Colonic mucosa (tissue), 4 donors: ENCODE data around the gene PDE6A. TPM values are rescaled to one million over a fixed set of nuclear protein-coding genes. Genes with fewer than 3 reads are reported as not detected.
A peak's percentile ranks its signal among the peaks of the same experiment; 100 is the strongest.

Source experiments
- DNase-seq: peaks from one replicate; pipeline ENCODE4 v3.0.0-alpha.2; 2020
- H3K27ac ChIP-seq: fragments of 200-600 bp; one replicate; pipeline ENCODE4 v1.8.0; 2021
- H3K27me3 ChIP-seq: fragments of 200-600 bp; one replicate; pipeline ENCODE4 v1.8.0; 2021
- H3K36me3 ChIP-seq: fragments of 200-600 bp; one replicate; pipeline ENCODE4 v1.8.0; 2021
- H3K4me1 ChIP-seq: fragments of 200-600 bp; one replicate; pipeline ENCODE4 v1.8.0; 2021; ENCODE audit warnings: mild to moderate bottlenecking
- H3K4me3 ChIP-seq: fragments of 200-600 bp; one replicate; pipeline ENCODE4 v1.8.0; 2021
- H3K9ac ChIP-seq, 2 donors: one replicate each; pipeline ENCODE4 v1.7.0; 2013; ENCODE audit warnings: control low read depth in 2 of 2, low read depth in 2 of 2, low read length in 2 of 2
- H3K9me3 ChIP-seq: fragments of 200-600 bp; one replicate; pipeline ENCODE4 v1.8.0; 2021
- CTCF ChIP-seq: fragments of 200-600 bp; IDR thresholded peaks from one replicate; pipeline ENCODE4 v1.8.0; 2022; ENCODE audit warnings: antibody characterized with exemption, mild to moderate bottlenecking
- intact Hi-C: fragments of 100-400 bp; cut with DNase I; formaldehyde crosslinking; loops from one replicate; pipeline ENCODE4 v1.14.1; 2022
- total RNA-seq, 2 donors: library from RNA; stranded (reverse); fragmentation: NEBNext Ultra II Directional in 1 of 2; extraction: Animal tissue kit (Norgen Biotek cat#: 25700) in 1 of 2; gene quantifications; one replicate each; pipeline ENCODE4 v1.2.1, GENCODE V29; 2021
- donor health status: healthy.
- donor health status: DM: no; HTN: no; CAD: no.
- donor health status: DM: no; HTN: no; CAD: no.

Gene PDE6A
- total RNA-seq, 2 donors from 2014 or later: 1.5 to 2.7 TPM

GRCh38 chr5:149824846-149825245 is 119.7 kb downstream of the PDE6A start:
- no peak for DNase-seq
- no peaks in the 10 kb centered on the region for H3K27me3 ChIP-seq
- peak overlapping the region in 1 of 2 donors; percentile 47 for H3K9ac ChIP-seq
- H3K4me3 ChIP-seq: no peak overlapping the region
- peak overlapping the region; percentile 19 for H3K27ac ChIP-seq
- H3K36me3 ChIP-seq: no peaks in the 10 kb centered on the region
- intact Hi-C loops: loop anchor here (5.0 kb wide), 1 partner anchor 168 kb away; no protein-coding TSS in a partner anchor
- H3K4me1 ChIP-seq: no peaks in the 10 kb centered on the region
- no peaks in the 10 kb centered on the region for H3K9me3 ChIP-seq
- no peak for TF ChIP-seq CTCF

GRCh38 chr5:149824120-149824519 is 120.5 kb downstream of the PDE6A start:
- intact Hi-C loops: no loop called here
- Histone ChIP-seq H3K4me1 (no peaks in the 10 kb centered on the region), H3K36me3 (no peaks in the 10 kb centered on the region), H3K27ac (peak overlapping the region; percentile 19), H3K4me3 (no peak overlapping the region), H3K27me3 (no peaks in the 10 kb centered on the region), H3K9ac (no peak overlapping the region), H3K9me3 (no peaks in the 10 kb centered on the region)
- TF ChIP-seq CTCF: no peak
- DNase-seq: no peak

GRCh38 chr5:149823375-149823774 is 121.2 kb downstream of the PDE6A start:
- H3K27ac ChIP-seq: no peak overlapping the region
- H3K4me3 ChIP-seq: no peak overlapping the region
- H3K27me3 ChIP-seq: no peaks in the 10 kb centered on the region
- no peaks in the 10 kb centered on the region for H3K9me3 ChIP-seq
- TF ChIP-seq CTCF: no peak
- no peaks in the 10 kb centered on the region for H3K36me3 ChIP-seq
- peak overlapping the region in 1 of 2 donors; percentile 15 for H3K9ac ChIP-seq
- no peaks in the 10 kb centered on the region for H3K4me1 ChIP-seq
- intact Hi-C loops: no loop called here
- DNase-seq: no peak

GRCh38 chr5:149822301-149822700 is 122.3 kb downstream of the PDE6A start:
- H3K4me1 ChIP-seq: no peaks in the 10 kb centered on the region
- no peaks in the 10 kb centered on the region for H3K36me3 ChIP-seq
- H3K9ac ChIP-seq: no peak overlapping the region
- no peak overlapping the region for H3K27ac ChIP-seq
- intact Hi-C loops: no loop called here
- DNase-seq: no peak
- no peak for TF ChIP-seq CTCF
- no peaks in the 10 kb centered on the region for H3K27me3 ChIP-seq
- H3K9me3 ChIP-seq: no peaks in the 10 kb centered on the region
- no peak overlapping the region for H3K4me3 ChIP-seq

GRCh38 chr5:149820536-149821510 is 123.8 kb downstream of the PDE6A start:
- H3K27me3 ChIP-seq: no peaks in the 10 kb centered on the region

More at GRCh38 chr5:149820536-149821510, 123.8 kb downstream of the PDE6A start:
- intact Hi-C loops: no loop called here
- H3K36me3 ChIP-seq: no peaks in the 10 kb centered on the region
- no peak overlapping the region for H3K27ac ChIP-seq
- H3K9ac ChIP-seq: no peak overlapping the region
- no peak overlapping the region for H3K4me3 ChIP-seq
- no peaks in the 10 kb centered on the region for H3K9me3 ChIP-seq
- TF ChIP-seq CTCF: no peak
- DNase-seq: no peak
- H3K4me1 ChIP-seq: no peaks in the 10 kb centered on the region
